B cell (primary cell): ENCODE data around the gene DOLPP1.

Experiments used
- EZH2 ChIP-seq: IDR thresholded peaks from 2 replicates; pipeline ENCODE4 v1.6.1; 2012; ENCODE audit warnings: borderline replicate concordance, low read depth, mild to moderate bottlenecking, moderate library complexity, low read length; ENCODE audit not compliant: insufficient read depth, poor library complexity, severe bottlenecking
- TF ChIP-seq, protein P1 (sequence below): fragments of 200-600 bp; IDR thresholded peaks from one replicate; pipeline ENCODE4 v1.8.0; 2022; ENCODE audit warnings: antibody characterized with exemption, mild to moderate bottlenecking

DNA sequence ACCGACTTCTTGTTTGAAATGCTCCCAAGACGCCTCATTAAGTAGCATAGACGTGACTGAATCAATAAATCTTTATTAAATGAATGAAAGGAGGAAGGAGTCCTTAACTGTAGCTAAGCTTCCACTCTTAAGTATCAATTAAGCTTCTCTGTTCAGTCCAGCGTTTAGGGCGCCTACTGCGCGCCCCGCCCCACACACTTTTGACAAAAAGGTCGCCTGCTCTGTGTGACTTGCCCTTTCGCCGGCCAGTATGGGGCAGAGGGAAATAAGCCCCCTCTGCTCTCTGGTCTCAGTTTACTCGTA lies 662 bp upstream of the DOLPP1 start:
- TF ChIP-seq, protein P1, sequence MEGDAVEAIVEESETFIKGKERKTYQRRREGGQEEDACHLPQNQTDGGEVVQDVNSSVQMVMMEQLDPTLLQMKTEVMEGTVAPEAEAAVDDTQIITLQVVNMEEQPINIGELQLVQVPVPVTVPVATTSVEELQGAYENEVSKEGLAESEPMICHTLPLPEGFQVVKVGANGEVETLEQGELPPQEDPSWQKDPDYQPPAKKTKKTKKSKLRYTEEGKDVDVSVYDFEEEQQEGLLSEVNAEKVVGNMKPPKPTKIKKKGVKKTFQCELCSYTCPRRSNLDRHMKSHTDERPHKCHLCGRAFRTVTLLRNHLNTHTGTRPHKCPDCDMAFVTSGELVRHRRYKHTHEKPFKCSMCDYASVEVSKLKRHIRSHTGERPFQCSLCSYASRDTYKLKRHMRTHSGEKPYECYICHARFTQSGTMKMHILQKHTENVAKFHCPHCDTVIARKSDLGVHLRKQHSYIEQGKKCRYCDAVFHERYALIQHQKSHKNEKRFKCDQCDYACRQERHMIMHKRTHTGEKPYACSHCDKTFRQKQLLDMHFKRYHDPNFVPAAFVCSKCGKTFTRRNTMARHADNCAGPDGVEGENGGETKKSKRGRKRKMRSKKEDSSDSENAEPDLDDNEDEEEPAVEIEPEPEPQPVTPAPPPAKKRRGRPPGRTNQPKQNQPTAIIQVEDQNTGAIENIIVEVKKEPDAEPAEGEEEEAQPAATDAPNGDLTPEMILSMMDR: no peak
- TF ChIP-seq EZH2: no peak
